Muscle of leg (tissue), 11 donors: ENCODE data around the gene RANBP10. TPM values are rescaled to one million over a fixed set of nuclear protein-coding genes. Genes with fewer than 3 reads are reported as not detected.
"Not testable (repeated sequence)": the region's sequence is repeated elsewhere in the genome, so short reads cannot be mapped to it uniquely, and the experiment has no call there.

Experiments
- DNase-seq: peaks from one replicate; pipeline ENCODE4 v3.0.0; 2013
- H3K27ac ChIP-seq: one replicate; pipeline ENCODE4 v1.5.1; 2013; ENCODE audit warnings: mild to moderate bottlenecking, low read length, control low read depth
- H3K27me3 ChIP-seq: one replicate; pipeline ENCODE4 v1.6.1; 2013; ENCODE audit warnings: low read length; ENCODE audit not compliant: control insufficient read depth, insufficient read depth
- H3K36me3 ChIP-seq: one replicate; pipeline ENCODE4 v1.6.1; 2013; ENCODE audit warnings: low read length; ENCODE audit not compliant: control insufficient read depth, insufficient read depth
- H3K4me1 ChIP-seq: one replicate; pipeline ENCODE4 v1.6.1; 2013; ENCODE audit warnings: low read length; ENCODE audit not compliant: control insufficient read depth, insufficient read depth
- H3K4me3 ChIP-seq: one replicate; pipeline ENCODE4 v1.5.1; 2013; ENCODE audit warnings: low read length, control low read depth
- H3K9me3 ChIP-seq: replicated peaks from 2 replicates; pipeline ENCODE4 v1.6.1; 2013; ENCODE audit warnings: low read depth, low read length; ENCODE audit not compliant: control insufficient read depth
- WGBS: methylation state at CpG from one replicate; pipeline ENCODE4 v1.1.5; 2013; ENCODE audit warnings: missing lambda C conversion rate; ENCODE audit not compliant: insufficient coverage; 5-methylcytosine and 5-hydroxymethylcytosine counted together
- polyA plus RNA-seq, 8 donors: library from polyadenylated mRNA; unstranded; fragments of 120-200 nt; gene quantifications; one replicate each; pipeline versions ENCODE4 v1.2.1 to v1.2.3, GENCODE V29; 2013; ENCODE audit warnings: inconsistent platforms in 1 of 8, low replicate concordance in 1 of 8; ENCODE audit not compliant: insufficient read length in 8 of 8, insufficient read depth in 1 of 8
- total RNA-seq: library from RNA; stranded (reverse); fragments of 120-200 nt; gene quantifications from one replicate; pipeline ENCODE4 v1.2.4, GENCODE V29; 2013

Gene RANBP10
- total and polyA plus RNA-seq, 9 donors: 7.1 to 24.1 (median 20.0) TPM

DNA sequence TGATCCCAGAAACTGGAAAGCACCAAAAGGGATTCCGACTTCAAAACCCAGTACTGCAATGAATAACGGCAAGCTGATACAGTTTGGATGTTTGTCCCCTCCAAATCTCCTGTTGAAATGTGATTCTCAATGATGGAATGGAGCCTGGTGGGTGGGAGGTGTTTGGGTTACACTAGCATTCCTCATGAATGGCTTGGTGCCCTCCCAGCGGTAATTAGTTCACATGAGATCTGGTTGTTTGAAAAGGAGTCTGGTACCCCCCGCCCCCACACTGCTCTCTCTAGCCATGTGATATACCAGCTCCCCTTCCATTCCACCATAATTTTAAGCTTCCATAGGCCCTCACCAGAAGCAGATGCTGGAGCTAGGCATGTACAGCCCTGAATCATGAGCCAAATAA lies 40.1 kb downstream of the RANBP10 start:
- no peak for DNase-seq
- no peaks in the 10 kb centered on the region for H3K4me1 ChIP-seq
- no peak overlapping the region for H3K27ac ChIP-seq
- H3K9me3 ChIP-seq: no peaks in the 10 kb centered on the region
- WGBS: 100% methylated on average over 3 of the region's 4 CpGs
- no peak overlapping the region for H3K4me3 ChIP-seq
- no peaks in the 10 kb centered on the region for H3K27me3 ChIP-seq
- H3K36me3 ChIP-seq: peaks cover 27% of the 10 kb centered on the region

- DNase-seq: no peak
- Histone ChIP-seq H3K4me3 (no peak overlapping the region), H3K27me3 (no peaks in the 10 kb centered on the region), H3K4me1 (peaks cover 2% of the 10 kb centered on the region), H3K27ac (no peak overlapping the region), H3K9me3 (no peaks in the 10 kb centered on the region), H3K36me3 (peaks cover 40% of the 10 kb centered on the region)
- WGBS: 83% methylated on average over 3 of the region's 7 CpGs
These were observed 42.1 kb downstream of the RANBP10 start for GRCh38 chr16:67764158-67764667.

DNA sequence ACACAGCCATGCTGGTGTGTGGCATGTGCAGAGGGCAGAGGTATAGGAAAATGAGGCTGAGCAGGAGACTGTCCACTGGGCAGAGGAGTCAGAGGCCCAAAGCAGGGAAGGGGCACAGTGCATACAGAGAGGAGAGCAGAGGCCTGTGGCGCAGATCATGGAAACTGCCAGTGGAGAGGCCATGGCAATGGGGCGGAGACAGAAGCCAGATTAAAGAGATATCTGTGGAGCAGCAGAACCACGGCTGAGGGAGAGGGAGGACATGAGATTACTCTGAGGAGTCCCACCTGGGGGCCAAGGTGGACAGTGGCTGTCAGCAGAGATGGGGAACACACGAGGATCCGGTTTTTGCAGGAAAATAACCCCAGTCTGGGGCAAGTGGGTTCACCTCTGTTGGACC lies 43.3 kb downstream of the RANBP10 start:
- 95% methylated on average over 5 of the region's 5 CpGs for WGBS
- Histone ChIP-seq H3K27me3 (no peaks in the 10 kb centered on the region), H3K4me3 (no peak overlapping the region), H3K36me3 (peaks cover 45% of the 10 kb centered on the region), H3K27ac (no peak overlapping the region), H3K4me1 (peaks cover 2% of the 10 kb centered on the region), H3K9me3 (no peaks in the 10 kb centered on the region)
- no peak for DNase-seq

DNA sequence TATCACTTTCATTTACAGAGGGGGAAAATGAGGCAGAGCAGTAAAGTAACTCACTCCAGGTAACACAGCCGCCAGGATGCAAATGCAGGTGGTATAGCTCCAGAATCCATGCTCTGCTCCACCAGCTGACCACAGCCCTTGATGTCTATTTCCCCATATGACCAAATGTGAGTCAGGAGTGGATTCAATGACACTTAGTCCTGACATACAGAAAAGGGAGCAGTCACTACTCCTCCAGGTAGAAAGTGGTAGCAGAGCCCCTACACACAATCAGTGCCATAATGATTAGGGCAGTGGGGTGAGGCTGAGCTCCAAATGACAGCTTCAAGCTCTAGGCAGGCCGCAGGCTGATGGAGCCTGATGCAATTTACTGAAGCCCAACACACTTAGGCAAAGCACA lies 44.0 kb downstream of the RANBP10 start:
- Histone ChIP-seq H3K27me3 (no peaks in the 10 kb centered on the region), H3K36me3 (peaks cover 48% of the 10 kb centered on the region), H3K9me3 (no peaks in the 10 kb centered on the region), H3K4me3 (no peak overlapping the region), H3K27ac (no peak overlapping the region), H3K4me1 (peaks cover 2% of the 10 kb centered on the region)
- DNase-seq: no peak
- no CpG with 5 or more reads among the region's 2 CpGs for WGBS

GRCh38 chr16:67761924-67762323 lies 44.4 kb downstream of the RANBP10 start:
- no CpG with 5 or more reads among the region's 1 CpG for WGBS
- no peak for DNase-seq
- H3K36me3 ChIP-seq: peaks cover 48% of the 10 kb centered on the region
- H3K9me3 ChIP-seq: no peaks in the 10 kb centered on the region
- no peak overlapping the region for H3K4me3 ChIP-seq
- no peaks in the 10 kb centered on the region for H3K27me3 ChIP-seq
- peaks cover 2% of the 10 kb centered on the region for H3K4me1 ChIP-seq
- H3K27ac ChIP-seq: no peak overlapping the region

DNA sequence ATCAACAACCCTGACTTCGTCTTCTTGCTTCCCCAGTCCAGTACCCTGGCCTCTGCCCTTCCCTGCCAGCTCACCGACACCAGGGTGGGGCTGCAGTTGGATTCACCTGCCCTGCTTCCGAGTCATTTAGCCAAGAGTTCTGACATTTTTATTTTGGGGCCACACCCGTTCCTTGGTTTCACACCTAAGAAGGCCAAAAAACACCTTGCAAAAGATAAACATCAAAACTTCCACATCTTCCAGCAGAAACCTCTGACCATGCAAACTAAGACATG lies 45.5 kb downstream of the RANBP10 start:
- Histone ChIP-seq H3K36me3 (peaks cover 47% of the 10 kb centered on the region), H3K4me1 (peaks cover 2% of the 10 kb centered on the region), H3K27ac (no peak overlapping the region), H3K9me3 (no peaks in the 10 kb centered on the region), H3K27me3 (no peaks in the 10 kb centered on the region), H3K4me3 (no peak overlapping the region)
- DNase-seq: no peak
- WGBS: 89% methylated on average over 4 of the region's 4 CpGs

GRCh38 chr16:67760206-67760955 lies 46.0 kb downstream of the RANBP10 start:
- Histone ChIP-seq H3K9me3 (no peaks in the 10 kb centered on the region), H3K4me3 (no peak overlapping the region), H3K27me3 (no peaks in the 10 kb centered on the region), H3K27ac (no peak overlapping the region), H3K36me3 (peaks cover 50% of the 10 kb centered on the region), H3K4me1 (peaks cover 2% of the 10 kb centered on the region)
- DNase-seq: no peak
- 68% methylated on average over 3 of the region's 8 CpGs for WGBS

GRCh38 chr16:67758966-67759365 lies 47.4 kb downstream of the RANBP10 start:
- 83% methylated on average over 4 of the region's 7 CpGs for WGBS
- Histone ChIP-seq H3K9me3 (no peaks in the 10 kb centered on the region), H3K4me1 (peaks cover 2% of the 10 kb centered on the region), H3K27me3 (no peaks in the 10 kb centered on the region), H3K27ac (no peak overlapping the region), H3K4me3 (no peak overlapping the region), H3K36me3 (peaks cover 54% of the 10 kb centered on the region)
- DNase-seq: no peak

DNA sequence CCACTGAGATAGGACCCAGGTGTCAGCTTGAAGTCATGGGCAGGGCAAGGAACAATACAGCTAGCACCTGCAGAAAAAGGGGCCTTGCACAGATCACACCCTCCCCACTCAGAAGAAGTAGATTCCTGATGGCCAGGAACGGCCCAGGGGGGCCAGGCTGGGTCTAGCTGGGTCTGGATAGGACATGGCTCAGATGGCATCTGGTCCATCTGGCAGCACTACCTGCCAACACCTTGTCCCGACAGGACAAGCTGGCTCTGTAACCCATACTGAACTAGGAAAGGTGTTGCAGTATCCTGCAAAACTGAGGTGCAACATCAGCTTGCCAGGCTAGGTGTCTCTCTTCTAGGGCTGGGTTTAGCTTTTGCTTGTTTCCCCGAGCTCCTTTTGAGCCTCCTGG lies 48.4 kb downstream of the RANBP10 start:
- Histone ChIP-seq H3K9me3 (no peaks in the 10 kb centered on the region), H3K4me1 (peaks cover 2% of the 10 kb centered on the region), H3K36me3 (peaks cover 48% of the 10 kb centered on the region), H3K27me3 (no peaks in the 10 kb centered on the region), H3K4me3 (no peak overlapping the region), H3K27ac (no peak overlapping the region)
- DNase-seq: no peak
- 82% methylated on average over 2 of the region's 3 CpGs for WGBS

DNA sequence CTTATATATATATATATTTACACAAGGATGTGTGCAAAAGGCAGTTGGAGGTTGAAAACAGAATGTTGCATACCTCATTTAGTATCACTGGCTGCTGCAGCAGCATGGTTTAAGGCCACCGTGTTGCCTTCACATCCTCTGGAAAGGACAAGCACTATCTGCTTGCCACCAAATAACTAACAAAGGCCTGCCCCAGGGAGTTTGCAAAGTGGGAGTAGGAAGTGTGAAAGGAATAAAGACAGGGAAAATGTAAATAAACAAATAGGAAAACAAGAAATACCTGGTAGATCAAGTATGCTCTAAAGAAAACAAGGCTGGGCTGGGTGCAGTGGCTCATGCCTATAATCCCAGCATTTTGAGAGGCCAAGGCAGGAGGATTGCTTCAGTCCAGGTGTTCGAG lies 53.7 kb downstream of the RANBP10 start:
- no peak overlapping the region for H3K27ac ChIP-seq
- no CpG with 5 or more reads among the region's 2 CpGs for WGBS

DNA sequence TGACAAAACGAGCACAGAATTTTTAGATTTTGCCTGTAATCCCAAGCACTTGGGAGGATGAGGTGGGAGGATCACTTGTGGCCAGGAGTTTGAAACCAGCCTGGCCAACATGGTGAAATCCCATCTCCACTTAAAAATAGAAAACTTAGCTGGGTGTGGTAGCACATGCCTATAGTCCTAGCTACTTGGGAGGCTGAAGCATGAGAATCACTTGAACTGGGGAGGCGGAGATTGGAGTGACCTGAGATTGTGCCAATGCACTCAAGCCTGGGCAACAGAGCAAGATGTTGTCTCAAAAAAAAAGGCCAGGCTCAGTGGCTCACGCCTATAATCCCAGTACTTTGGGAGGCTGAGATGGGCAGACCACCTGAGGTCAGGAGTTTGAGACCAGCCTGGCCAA lies 55.0 kb downstream of the RANBP10 start:
- H3K4me3 ChIP-seq, H3K27me3 ChIP-seq, H3K27ac ChIP-seq, DNase-seq, H3K9me3 ChIP-seq, H3K4me1 ChIP-seq: not testable (repeated sequence)
- 89% methylated on average over 1 of the region's 3 CpGs for WGBS
- H3K36me3 ChIP-seq: peaks cover 19% of the 10 kb centered on the region

More for the DNA sequence above, 53.7 kb downstream of the RANBP10 start:
- H3K36me3 ChIP-seq: peaks cover 21% of the 10 kb centered on the region
- no peaks in the 10 kb centered on the region for H3K27me3 ChIP-seq
- no peak overlapping the region for H3K4me3 ChIP-seq
- no peaks in the 10 kb centered on the region for H3K9me3 ChIP-seq
- no peak for DNase-seq
- H3K4me1 ChIP-seq: no peaks in the 10 kb centered on the region
